GM21723 (cell line): ENCODE data around the gene PRR19.
A peak's percentile ranks its signal among the peaks of the same experiment; 100 is the strongest.

Source experiments
- ATAC-seq: cut with Tn5 transposase; IDR thresholded peaks from one replicate; pipeline ENCODE4 v1.9.1; 2021; ENCODE audit warnings: mild to moderate bottlenecking, moderate library complexity; ENCODE audit not compliant: unreplicated experiment

Gene PRR19

DNA sequence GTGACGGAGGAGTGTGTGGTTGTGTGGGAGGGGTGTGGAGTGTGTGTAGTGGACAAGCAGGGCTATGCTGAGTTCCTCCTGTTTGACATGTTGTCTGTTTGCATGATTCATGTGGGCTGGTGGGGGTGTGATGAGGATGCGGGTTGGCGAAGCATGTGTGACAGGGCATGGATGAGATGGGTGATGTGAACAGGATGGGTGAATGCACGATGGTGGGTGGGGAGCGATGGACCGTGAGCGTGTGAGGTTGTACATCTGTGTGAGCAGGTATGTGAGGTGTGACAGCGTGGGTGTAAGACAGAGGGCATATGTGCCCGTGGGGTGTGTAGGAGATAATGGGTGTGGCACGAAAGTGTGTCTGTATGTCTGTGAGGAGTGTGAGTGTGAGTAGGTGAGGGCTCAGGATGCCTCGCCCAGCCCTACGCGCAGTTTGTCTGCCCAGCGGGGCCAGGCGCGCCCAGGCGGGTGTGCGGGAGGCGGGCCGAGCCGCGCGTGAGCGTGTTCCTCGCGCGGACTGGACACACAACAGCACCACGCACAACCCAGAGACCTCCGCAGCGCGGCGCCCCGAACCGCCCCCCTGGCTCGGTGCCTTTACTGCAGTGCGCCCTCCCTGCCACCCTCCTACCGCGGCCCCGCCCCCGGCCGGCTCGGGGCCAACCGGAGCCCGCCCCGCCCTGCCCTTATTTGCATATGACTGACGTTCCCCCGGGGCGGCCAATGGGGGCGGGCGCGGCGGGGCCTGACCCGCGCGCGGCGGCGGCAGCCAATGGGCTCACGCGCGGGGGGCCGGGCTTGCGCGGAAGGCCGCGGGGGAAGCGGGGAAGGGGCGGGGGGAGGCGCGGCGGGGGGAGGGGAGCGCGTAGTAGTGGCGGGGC lies 18.5 kb upstream of the PRR19 start:
- peak; percentile 47 for ATAC-seq

DNA sequence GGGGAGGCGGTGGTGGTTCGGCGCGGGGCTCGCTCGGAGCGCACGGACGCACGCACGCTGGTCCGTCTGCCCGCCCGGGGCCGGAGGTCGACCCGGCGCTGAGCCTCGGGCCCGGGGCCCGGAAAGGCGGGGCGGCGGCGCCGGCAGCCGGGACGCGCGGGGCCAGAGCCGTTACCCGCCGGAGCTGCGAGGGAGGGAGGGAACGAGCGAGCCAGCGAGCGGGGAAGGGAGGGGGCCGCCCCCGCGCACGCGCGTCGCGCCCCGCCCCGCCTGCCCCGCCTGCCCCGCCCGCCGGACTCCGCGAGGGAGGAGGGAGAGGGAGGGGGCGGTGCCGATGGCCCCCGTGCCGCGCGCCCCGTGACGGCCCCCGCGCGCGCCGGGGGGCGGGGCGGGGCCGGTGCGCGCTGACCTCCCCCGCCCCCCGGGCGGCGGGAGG lies 17.8 kb upstream of the PRR19 start:
- ATAC-seq = peak; percentile 17

DNA sequence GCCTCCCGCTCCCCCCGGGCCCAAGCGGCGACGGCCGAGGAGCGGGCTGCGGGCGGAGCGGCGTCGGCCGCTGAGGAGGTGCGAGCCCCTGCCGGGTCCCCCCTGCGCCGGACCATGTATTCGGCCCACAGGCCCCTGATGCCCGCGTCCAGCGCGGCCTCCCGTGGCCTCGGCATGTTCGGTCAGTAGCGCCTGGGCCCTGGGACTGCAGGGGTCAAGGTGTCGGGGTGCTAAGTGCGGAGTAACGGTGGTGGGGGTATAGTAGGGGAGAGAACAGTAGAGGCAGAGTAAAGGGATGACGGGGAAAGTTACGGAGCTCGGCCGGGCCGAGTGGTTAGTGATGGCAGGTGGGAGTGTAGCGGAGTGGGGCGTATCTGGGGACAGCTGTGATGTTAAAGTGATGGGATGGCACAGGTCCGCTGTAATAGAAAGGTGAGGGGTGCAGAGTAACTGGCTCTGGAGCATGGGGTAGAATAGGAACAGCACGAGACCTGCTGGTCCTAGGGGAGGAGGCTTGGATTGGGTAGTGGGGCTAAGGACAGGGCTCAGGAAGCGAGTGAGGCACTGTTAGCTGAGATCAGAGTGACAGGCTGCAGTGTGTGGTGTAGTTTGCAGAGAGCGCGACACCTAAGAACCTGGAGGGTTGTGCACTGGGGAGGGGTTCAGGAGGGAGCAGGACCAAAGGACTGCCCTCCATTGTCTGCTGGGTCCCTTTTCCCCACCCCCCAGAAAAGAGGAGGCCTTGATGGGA lies 17.2 kb upstream of the PRR19 start:
- no peak for ATAC-seq

DNA sequence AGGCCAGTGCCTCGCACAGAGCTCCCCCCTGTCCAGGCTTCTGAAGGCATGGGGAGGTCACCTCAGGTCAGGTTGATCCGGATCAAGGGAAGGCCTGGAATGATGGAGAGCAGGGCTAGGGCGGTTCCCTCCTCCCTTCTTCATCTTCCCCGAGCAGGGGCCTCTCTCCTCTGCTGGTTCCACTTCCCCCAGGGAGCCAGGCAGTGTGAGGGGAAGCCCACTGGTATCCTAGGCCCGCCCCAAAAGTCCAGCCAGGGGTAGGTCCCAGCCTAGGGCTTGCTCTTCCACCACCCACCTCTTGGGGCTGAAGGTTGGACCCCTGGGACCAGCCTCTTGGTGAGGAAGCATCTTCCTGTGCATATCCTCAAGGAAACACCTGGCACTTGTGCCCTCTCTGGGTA lies 16.4 kb upstream of the PRR19 start:
- ATAC-seq = no peak

DNA sequence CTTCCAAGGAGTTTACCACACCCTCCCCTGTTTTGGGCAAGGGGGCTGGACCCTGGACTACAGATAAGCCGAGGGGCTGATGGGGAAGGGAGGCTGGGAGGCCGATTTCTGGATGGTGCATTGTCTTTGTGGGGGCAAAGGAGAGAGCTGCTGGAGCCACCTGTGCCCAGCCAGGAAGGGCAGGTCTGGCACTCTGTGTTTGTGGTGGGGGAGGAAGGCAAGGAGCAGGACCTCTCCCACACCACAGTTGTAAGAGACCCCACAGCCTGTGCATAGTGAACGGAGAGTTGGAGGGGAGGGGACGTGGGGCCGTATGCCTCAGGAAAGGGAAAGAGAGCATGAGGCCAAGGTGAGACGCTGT lies 16.0 kb upstream of the PRR19 start:
- no peak for ATAC-seq

DNA sequence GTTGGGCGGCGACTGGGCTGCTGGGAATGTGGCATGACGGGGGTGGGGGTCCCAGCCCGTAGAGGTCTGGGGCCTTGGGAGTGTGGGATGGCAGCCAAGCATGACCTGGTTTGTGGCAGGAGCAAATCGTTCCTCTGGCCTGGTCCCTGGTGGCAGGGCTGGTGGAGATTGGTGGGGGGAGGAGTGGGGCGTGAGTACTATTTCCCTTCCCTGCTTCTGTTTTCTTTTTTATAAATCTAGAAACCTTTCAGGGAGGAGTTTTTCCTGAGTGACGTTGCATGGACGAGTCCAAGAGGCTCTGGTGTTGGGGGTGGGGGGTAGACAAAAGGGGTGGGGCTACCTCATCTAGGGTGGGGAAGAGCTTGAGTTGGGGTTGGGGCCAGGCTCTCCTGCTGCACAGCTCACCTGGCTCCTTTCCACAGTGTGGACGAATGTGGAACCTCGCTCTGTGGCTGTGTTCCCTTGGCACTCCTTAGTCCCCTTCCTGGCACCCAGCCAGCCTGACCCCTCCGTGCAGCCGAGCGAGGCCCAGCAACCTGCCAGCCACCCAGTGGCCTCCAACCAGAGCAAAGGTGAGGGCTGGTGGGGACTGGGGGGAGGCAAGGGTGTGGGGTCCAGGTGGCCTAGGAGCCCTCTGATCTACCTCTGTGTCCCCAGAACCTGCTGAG lies 15.4 kb upstream of the PRR19 start:
- ATAC-seq = no peak

DNA sequence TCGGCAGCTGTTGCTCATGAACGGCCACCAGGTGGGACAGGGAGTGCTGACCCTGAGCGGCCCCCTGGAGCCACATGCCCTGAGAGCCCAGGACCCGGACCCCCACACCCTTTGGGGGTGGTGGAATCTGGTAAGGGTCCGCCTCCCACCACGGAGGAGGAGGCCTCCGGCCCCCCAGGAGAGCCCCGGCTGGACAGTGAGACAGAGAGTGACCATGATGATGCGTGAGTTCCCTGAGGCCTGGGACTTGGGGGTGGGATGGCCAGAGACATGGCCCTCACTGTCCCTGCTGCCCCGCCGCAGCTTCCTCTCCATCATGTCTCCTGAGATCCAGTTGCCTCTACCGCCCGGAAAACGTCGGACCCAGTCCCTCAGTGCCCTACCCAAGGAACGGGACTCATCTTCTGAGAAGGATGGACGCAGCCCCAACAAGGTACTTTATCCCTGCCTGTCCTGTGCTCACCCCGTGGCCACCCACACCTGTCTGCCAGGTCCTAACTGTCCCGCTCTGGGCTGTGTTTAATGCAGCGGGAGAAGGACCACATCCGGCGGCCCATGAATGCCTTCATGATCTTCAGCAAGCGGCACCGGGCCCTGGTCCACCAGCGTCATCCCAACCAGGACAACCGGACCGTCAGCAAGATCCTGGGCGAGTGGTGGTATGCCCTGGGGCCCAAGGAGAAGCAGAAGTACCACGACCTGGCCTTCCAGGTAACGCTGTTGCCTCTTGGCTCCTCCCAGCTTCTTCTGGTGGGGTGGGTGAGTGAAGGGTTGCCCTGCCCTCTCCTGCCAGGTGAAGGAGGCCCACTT lies 14.7 kb upstream of the PRR19 start:
- no peak for ATAC-seq

DNA sequence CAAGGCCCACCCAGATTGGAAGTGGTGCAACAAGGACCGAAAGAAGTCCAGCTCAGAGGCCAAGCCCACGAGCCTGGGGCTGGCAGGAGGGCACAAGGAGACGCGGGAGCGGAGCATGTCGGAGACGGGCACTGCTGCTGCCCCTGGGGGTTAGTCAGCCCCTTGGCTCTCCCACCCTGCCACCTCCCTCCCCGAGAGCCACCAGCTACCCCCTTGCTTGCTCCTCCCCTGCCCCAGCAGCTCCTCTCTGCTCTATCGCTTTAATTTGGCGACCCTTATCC lies 14.2 kb upstream of the PRR19 start:
- ATAC-seq = no peak

DNA sequence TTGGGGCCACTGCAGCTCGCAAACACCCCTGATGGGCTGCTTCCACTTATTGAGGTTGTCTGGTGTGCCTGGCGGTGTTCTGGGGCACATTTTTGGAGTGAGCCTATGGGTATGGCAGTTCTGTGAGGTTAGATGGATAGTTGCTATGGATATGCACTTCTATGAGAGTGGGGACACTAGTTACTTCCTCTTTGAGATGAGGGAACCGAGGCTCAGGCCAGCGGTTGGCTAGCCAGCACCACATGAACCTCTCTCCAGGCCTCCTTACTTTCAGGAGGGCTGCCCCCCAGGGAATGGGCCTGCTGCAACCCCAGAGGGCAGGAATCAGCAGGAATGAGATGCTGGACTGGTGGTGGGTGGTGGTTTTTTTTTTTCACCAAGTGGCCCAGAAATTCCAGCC lies 13.5 kb upstream of the PRR19 start:
- ATAC-seq = no peak

DNA sequence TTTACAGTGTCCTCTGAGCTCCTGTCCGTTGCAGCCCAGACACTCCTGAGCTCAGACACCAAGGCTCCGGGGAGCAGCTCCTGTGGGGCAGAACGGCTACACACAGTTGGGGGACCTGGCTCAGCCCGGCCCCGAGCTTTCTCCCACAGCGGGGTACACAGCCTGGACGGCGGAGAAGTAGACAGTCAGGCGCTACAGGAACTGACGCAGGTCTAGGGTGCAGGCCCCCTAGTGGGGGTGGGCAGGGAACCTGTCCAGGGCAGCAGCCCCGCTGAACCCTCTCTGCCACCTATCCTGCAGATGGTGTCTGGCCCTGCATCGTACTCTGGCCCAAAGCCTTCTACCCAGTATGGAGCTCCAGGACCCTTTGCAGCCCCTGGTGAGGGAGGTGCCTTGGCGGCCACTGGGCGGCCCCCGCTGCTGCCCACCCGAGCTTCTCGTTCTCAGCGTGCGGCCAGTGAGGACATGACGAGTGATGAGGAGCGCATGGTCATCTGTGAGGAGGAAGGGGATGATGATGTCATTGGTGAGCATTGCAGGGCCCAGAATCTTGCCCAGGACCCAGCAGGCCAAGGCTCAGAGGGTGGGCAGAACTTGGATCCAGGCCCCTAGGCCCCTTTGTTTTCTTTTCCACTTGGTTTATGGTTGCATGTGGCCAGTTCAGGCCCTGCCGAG lies 12.9 kb upstream of the PRR19 start:
- no peak for ATAC-seq

DNA sequence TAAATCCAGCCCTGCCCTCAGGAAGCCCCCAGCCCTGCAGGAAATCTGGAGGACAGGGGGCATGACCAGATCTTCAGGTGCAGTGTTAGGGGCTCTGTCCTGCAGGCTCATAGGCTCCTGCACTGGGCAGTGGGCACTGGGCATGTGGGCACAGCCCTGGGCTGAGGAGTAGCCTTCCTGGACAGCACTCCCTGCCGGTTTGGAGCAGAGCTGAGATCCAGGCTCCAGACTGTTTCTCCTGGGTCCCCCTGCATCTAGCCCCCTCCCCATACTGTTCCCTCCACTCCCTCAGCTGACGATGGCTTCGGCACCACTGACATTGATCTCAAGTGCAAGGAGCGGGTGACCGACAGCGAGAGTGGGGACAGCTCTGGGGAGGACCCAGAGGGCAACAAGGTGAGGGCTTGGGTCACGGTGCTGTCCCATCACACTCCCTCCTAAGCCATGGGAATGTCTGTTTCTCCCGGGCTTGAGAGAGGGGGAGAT lies 12.3 kb upstream of the PRR19 start:
- no peak for ATAC-seq

DNA sequence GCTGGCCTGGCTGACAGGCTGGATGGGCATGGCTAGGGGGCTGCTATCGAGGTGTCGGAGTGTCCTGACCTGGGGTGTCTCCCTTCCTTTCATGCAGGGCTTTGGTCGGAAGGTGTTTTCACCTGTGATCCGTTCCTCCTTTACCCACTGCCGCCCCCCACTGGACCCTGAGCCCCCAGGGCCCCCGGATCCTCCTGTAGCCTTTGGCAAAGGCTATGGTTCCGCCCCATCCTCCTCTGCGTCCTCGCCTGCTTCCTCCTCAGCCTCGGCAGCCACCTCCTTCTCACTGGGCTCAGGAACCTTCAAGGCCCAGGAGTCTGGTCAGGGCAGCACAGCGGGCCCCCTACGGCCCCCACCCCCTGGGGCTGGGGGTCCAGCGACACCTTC lies 11.8 kb upstream of the PRR19 start:
- no peak for ATAC-seq

DNA sequence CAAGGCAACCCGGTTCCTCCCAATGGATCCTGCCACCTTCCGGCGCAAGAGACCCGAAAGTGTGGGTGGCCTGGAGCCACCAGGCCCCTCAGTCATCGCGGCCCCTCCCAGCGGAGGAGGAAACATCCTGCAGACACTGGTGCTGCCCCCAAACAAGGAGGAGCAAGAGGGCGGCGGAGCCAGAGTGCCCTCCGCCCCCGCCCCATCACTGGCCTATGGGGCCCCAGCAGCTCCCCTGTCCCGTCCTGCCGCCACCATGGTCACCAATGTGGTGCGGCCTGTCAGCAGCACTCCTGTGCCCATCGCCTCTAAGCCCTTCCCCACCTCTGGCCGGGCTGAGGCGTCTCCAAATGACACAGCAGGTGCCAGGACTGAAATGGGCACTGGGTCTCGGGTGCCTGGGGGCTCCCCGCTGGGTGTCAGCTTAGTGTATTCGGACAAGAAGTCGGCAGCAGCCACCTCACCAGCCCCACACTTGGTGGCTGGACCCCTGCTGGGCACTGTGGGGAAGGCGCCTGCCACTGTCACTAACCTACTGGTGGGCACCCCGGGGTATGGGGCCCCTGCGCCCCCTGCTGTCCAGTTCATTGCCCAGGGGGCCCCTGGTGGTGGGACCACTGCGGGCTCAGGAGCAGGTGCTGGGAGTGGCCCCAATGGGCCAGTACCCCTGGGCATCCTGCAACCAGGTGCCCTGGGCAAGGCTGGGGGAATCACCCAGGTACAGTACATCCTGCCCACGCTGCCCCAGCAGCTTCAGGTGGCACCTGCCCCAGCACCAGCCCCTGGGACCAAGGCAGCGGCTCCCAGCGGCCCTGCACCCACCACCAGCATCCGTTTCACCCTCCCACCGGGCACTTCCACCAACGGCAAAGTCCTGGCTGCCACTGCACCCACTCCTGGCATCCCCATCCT lies 11.2 kb upstream of the PRR19 start:
- ATAC-seq = no peak

DNA sequence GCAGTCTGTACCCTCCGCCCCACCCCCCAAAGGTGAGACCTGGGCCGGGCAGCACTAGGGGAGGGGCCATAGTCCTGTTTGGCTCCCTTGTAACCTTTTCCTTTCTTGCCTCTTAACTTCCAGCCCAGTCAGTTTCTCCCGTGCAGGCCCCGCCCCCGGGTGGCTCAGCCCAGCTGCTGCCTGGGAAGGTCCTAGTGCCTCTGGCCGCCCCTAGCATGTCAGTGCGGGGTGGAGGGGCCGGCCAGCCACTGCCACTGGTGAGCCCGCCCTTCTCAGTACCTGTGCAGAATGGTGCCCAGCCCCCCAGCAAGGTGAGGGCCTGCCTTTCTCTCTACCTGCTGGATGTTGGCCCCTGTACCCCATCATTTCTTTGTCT lies 10.5 kb upstream of the PRR19 start:
- no peak for ATAC-seq

DNA sequence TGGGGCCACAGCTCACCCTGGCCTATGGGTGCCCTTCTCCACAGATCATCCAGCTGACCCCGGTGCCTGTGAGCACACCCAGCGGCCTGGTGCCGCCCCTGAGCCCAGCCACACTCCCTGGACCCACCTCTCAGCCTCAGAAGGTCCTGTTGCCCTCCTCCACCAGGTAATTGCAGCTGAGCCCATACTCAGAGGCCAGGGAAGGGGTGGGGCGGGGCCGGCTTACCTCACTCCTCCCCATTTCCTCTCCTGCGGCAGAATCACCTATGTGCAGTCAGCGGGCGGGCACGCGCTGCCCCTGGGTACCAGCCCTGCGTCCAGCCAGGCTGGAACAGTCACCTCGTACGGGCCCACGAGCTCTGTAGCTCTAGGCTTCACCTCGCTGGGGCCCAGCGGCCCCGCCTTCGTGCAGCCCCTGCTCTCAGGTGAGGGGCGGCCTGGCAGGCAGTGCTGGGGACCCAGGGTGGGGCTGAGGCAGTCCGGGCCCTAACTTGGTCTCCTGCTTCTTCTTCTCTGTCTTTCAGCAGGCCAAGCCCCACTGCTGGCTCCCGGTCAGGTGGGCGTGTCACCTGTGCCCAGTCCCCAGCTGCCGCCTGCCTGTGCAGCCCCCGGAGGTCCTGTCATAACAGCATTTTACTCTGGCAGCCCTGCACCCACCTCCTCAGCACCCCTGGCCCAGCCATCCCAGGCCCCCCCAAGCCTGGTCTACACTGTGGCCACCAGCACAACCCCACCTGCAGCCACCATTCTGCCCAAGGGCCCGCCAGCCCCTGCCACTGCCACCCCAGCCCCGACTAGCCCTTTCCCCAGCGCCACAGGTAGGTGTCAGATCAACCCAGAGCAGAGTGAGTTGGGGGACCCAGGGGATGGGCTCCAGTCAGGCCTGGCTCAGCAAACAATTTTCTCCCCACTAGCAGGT lies 9.6 kb upstream of the PRR19 start:
- no peak for ATAC-seq

DNA sequence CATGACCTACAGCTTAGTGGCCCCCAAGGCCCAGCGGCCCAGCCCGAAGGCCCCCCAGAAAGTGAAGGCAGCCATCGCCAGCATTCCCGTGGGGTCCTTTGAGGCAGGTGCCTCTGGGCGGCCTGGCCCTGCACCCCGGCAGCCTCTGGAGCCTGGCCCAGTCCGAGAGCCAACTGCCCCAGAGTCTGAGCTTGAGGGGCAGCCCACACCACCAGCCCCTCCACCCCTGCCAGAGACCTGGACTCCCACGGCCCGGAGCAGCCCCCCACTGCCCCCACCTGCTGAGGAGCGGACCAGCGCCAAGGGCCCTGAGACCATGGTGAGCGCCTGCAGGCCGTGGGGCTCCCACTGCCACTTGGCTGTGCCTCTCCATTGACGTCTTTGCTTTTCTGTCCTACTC lies 9.0 kb upstream of the PRR19 start:
- no peak for ATAC-seq

DNA sequence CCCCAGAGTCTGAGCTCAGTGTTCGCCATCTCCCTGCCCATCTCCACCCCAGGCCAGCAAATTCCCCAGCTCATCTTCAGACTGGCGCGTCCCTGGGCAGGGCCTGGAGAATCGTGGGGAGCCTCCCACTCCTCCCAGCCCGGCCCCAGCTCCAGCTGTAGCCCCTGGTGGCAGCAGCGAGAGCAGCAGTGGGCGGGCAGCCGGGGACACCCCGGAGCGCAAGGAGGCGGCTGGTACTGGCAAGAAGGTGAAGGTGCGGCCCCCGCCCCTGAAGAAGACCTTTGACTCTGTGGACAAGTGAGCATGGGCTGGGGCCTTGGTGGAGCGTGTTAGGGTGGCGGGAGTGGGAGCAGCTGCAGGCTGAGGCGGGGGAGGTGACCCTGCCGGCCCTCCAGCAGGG lies 8.4 kb upstream of the PRR19 start:
- ATAC-seq = no peak

DNA sequence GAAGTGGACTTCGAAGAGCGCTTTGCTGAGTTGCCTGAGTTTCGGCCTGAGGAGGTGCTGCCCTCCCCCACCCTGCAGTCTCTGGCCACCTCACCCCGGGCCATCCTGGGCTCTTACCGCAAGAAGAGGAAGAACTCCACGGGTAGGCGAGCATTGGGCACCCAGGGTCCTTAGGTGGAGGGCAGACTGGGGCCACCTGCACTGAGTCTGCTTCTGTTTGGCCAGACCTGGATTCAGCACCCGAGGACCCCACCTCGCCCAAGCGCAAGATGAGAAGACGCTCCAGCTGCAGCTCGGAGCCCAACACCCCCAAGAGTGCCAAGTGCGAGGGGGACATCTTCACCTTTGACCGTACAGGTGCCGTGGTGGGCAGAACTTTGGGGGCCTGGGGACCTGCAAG lies 8.0 kb upstream of the PRR19 start:
- ATAC-seq = no peak
